CD4-positive, alpha-beta T cell treated with Interleukin-1 beta for 1 hour (primary cell): Measurements from ENCODE around the gene VSIR.

Source experiments
- DNase-seq, 2 donors: peaks; one replicate each; pipeline ENCODE4 v3.0.0-alpha.2; 2020 to 2022

The VSIR gene

DNA sequence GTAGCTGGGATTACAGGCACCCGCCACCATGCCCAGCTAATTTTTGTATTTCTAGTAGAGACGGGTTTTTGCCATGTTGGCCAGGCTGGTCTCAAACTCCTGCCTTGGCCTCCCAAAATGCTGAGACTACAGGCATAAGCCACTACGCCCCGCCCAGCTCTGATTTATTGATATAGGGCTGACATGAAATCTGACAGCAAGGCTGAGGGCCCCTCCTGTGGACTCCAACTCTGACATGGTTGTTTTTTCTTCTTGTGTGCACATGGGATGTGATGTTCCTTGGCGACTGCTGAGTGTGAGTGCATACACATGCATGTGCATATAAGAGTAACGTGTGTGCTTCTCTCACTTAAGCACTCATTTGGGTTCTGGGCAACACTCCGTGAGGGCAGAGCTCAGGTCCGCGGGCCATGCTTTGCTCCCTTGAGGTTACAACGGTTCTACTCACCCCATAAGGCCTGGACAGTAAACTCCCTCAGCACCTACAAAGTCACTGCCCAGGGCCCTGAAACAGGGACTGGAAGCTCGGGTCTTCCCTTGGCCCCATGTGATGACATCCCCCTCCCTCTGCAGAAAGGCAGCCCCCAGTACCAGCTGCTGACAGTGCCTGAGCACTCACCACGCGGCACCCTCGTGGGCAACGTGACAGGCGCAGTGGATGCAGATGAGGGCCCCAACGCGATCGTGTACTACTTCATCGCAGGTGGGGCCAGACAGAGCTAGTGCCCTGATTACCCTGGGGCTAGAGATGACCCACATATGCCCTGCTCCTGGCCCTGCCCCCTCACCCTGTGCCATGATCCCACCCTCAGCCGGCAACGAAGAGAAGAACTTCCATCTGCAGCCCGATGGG, 33.6 kb upstream of the VSIR start:
- no peak for DNase-seq

GRCh38 chr10:71805776-71806703, 32.7 kb upstream of the VSIR start:
- DNase-seq: peak; percentile 11 to 57

DNA sequence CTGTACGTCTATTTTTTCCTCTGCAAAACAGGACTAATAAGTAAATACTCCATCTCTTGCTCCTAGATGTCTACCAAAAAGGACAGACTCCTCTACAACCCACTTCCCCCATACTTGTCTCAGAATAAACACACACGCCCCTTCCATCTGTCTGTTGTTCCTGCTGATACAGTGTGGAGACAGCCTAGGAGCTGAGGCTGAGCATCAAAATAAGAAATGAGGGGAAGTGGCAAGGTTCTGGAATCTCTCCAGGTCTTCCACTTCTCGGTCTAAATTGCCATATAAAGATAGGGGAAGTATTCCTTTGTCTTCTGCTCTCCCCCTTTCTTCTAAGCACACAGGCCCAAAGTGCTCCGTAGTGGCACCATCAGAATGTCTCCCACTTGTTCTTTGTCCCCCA, 30.8 kb upstream of the VSIR start:
- no peak for DNase-seq

GRCh38 chr10:71802715-71803488, 29.6 kb upstream of the VSIR start:
- no peak for DNase-seq

- no peak for DNase-seq
Measured at GRCh38 chr10:71802235-71802634, 28.9 kb upstream of the VSIR start.

DNA sequence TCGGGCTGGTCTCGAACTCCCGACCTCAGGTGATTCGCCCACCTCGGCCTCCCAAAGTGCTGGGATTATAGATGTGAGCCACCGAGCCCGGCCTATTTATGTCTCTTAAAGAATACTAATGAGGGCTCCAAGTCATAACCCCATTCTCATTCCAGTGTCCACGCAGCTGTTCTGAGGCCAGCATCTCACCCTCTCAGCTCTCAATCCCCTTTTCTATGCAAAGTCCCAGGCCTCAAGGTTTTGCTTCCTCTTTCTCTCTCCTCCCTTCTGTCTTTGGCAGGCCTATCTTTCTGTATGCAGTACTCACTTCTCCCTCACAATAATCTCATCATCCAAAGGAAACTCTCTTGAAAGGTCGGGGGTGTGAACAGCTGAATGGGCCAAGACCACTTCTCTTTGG, 28.0 kb upstream of the VSIR start:
- no peak for DNase-seq

DNA sequence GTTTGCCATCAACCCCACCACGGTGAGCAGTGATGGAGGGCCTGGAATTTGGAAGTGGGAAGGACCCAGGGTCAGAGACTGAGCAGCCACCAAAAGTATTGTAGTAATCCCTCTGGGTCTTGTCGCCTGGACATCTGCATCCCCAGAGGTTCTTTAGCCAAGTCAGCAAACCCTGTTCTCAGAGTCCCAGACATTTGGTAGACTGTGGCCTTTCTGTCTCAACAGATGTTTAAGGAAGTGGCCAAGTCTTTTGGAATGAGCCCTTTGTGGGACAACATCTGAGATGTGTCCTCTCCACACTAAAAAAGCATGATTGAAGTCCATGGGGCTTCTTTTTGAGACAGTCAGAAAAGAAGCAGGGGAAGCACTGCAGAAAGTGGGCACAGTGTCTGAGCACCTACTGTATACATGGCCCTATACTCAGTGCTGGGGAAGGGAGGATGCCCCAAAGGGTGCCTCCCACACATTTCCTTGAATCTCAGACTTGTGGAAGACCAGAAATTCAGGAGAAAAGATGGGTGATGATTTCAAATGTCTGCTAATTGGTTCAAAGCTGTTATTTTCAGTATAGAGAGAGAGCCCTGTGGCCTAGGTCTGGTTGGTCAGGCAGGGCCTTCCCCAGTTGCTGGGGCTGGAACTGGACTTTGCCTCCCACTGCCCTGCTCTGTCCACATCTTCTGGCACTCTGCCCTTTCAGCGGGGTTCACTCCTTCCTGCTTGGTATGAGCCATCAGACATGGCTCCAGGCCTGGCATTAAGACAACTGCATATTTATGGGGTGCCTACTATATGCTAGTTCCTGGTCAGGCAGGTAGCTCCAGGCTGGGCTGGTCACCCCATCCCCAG, 26.5 kb upstream of the VSIR start:
- DNase-seq: no peak

- DNase-seq: no peak
Measured at GRCh38 chr10:71799112-71799511, 25.8 kb upstream of the VSIR start.

DNA sequence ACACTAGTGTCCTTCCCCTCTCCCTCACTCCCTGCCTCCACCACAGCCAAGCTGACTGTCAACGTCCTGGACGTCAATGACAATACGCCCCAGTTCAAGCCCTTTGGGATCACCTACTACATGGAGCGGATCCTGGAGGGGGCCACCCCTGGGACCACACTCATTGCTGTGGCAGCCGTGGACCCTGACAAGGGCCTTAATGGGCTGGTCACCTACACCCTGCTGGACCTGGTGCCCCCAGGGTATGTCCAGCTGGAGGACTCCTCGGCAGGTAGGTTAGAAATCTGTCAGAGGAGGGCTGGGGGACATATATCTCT, 24.9 kb upstream of the VSIR start:
- no peak for DNase-seq

GRCh38 chr10:71797533-71798307, 24.4 kb upstream of the VSIR start:
- DNase-seq: peak in 1 of 2 donors; percentile 27

DNA sequence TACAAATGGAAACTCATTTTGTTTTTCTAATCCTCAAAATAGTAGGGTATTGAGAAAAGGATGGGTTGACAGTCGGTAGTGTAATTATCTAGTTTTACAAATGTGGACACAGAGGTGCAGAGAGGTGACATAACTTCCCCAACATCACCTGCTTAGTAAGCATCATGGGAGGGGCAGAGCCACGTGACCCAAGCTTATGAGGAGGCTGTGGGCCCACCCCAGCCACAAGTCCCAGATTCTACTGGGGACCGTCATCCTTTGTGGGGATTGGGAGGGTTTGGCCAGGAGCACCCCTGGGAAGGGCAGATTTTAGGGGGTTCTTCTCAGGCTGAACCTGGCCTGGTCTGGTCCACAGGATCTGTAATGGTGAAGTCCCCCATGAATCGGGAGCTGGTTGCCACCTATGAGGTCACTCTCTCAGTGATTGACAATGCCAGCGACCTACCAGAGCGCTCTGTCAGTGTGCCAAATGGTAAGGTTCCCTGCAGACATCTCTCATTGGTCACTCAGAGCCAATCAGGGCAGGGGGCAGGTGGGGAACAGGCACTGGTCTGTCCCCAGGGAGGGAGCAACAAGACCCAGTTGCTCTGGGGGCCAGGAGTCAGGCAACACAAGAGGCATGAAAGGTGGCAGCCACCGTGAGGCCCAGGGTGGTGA, 23.6 kb upstream of the VSIR start:
- DNase-seq: no peak

GRCh38 chr10:71795248-71795647, 21.9 kb upstream of the VSIR start:
- DNase-seq: no peak

- no peak for DNase-seq
Measured at GRCh38 chr10:71790749-71791440, 17.6 kb upstream of the VSIR start.

- DNase-seq: no peak
Measured at GRCh38 chr10:71789871-71790270, 16.6 kb upstream of the VSIR start.

DNA sequence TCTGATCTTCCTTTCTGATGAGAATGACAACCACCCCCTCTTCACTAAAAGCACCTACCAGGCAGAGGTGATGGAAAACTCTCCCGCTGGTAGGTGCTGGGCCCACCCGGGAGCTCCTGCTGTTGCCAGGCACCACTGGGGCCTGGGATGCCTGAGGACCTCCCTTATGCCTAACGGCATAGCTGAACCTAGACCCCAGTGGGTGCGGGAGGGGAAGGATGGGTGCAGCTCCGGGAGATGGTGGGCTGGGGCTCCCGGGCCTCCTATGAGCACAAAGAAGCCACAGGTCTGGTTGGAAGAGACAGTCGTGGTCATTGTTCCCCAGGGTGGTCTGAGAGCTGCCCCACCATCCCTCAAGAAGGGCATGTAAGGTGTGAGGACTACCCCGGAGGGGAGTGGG, 15.6 kb upstream of the VSIR start:
- no peak for DNase-seq

DNA sequence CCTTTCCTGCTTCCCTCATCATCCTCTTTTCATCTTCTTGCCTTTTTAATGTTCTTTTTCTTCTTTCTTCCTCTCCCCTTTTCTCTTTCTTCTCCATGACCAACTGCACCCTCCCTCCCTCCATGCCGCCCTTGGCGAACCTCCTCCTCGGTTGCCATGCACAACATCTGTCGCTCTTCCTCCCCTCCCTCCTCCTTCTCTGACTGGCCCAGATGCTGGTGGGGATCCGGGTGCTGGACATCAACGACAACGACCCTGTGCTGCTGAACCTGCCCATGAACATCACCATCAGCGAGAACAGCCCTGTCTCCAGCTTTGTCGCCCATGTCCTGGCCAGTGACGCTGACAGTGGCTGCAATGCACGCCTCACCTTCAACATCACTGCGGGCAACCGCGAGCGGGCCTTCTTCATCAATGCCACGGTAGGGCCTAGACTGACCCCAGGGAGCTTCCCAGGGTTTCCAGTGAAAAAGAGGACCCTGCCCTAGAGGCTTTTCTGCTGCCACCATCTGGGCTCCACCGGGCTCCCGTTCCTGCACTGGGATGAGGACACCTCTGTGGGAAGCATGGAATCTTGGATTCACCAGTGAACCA, 11.5 kb upstream of the VSIR start:
- DNase-seq: no peak

DNA sequence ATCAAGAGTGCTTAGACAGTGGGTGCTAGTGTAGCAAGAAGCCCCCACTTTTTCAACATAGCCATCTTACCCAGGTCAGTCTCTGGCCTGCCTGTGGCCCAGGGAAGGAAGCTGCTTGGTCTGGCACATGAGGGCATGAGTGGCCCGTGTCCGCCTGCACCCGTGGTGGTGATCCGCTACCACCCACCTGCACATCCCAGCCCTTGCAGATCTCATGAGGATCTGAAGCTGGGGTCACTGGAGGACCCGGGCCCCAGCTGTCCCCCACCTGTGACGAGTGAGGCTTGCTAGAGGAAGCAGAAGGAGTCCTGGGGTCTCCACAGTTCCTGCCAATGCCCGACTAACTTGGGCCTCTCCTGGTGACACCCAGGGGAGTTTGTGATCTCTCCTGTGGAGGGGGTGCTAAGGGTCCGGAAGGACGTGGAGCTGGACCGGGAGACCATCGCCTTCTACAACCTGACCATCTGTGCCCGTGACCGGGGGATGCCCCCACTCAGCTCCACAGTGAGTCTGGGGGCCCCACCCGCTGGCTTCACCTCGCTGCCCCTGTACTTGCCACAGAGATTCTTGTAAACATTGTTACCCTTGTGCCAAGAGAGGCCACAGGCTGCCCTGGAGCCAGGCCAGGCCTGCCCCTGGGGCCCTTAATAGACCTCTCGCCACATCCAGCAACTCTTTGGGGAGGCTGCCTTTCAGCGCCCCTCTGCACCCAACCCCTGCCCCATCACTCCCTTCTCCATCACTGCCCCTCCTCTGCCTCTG, 10.8 kb upstream of the VSIR start:
- no peak for DNase-seq

DNA sequence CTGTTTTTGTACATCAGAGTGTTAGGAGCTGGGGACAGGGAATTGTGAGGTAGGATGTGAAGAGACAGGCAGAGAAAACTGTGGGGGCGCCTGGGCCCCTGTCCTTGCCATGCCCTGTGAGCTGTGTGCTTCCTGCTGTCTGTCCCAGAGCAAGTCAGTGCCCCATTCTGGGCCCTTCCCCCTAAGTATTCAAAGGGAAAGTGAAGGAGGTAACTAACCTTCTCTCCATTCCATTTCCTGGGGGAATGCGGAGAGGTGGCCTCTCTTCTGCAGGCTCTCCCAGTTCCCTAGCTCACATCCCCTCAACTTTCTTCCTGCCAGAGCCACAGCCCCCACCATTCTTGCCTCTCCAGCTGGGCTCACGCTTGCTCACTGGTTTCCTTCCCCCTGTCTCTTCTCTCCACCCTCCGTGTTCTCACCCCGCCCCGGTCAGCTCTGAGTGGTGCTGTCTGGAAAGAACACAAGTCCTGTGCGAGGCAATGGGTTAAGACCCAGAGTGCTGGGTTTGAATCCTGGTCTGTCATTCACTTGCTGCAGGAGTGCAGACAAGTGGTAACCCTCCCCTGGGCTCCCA, 9.7 kb upstream of the VSIR start:
- DNase-seq: no peak
